CD14-positive monocyte (primary cell): ENCODE data around the gene ABHD16A. TPM values are rescaled to one million over a fixed set of nuclear protein-coding genes. Genes with fewer than 3 reads are reported as not detected.

Experiments used
- DNase-seq, 3 donors: peaks; one replicate each; pipeline ENCODE4 v3.0.0-alpha.2; 2011 to 2022
- H2AFZ ChIP-seq: 2 replicates; pipeline ENCODE4 v1.6.0; 2012; ENCODE audit warnings: mild to moderate bottlenecking, low read depth, low read length, inconsistent platforms; ENCODE audit not compliant: insufficient read depth, poor library complexity, severe bottlenecking
- H3K27ac ChIP-seq, 2 donors: 1 replicate in 1 of 2; 2 replicates in 1 of 2; pipeline ENCODE4 v1.5.1; 2012 to 2013; ENCODE audit warnings: low read length in 2 of 2, control low read depth in 1 of 2, inconsistent platforms in 1 of 2, low read depth in 1 of 2, mild to moderate bottlenecking in 1 of 2
- H3K27me3 ChIP-seq, 2 donors: one replicate each; pipeline versions ENCODE4 v1.6.0 to v1.6.1; 2011 to 2013; ENCODE audit warnings: low read length in 2 of 2; ENCODE audit not compliant: control insufficient read depth in 2 of 2, insufficient read depth in 2 of 2
- H3K36me3 ChIP-seq, 2 donors: replicated peaks in 1 of 2; 1 replicate in 1 of 2; 2 replicates in 1 of 2; pipeline versions ENCODE4 v1.5.1 to v1.6.1; 2012 to 2013; ENCODE audit warnings: low read length in 2 of 2, control low read depth in 1 of 2, inconsistent platforms in 1 of 2, mild to moderate bottlenecking in 1 of 2; ENCODE audit not compliant: insufficient read depth in 2 of 2, control insufficient read depth in 1 of 2
- H3K4me1 ChIP-seq, 2 donors: 1 replicate in 1 of 2; 2 replicates in 1 of 2; pipeline versions ENCODE4 v1.5.1 to v1.6.1; 2012 to 2013; ENCODE audit warnings: low read length in 2 of 2, control low read depth in 1 of 2, inconsistent platforms in 1 of 2, mild to moderate bottlenecking in 1 of 2, moderate library complexity in 1 of 2; ENCODE audit not compliant: insufficient read depth in 2 of 2, control insufficient read depth in 1 of 2
- H3K4me2 ChIP-seq: replicated peaks from 2 replicates; pipeline ENCODE3; 2012; ENCODE audit warnings: low read length, moderate library complexity, mild to moderate bottlenecking; ENCODE audit not compliant: poor library complexity, severe bottlenecking; ENCODE audit errors: extremely low read depth
- H3K4me3 ChIP-seq, 3 experiments: fragments of 200-600 bp in 1 of 3; sonication (generic) in 1 of 3; replicated peaks in 1 of 3; 1 replicate in 2 of 3; 2 replicates in 1 of 3; pipeline ENCODE4 v1.5.1; 2011 to 2013; ENCODE audit warnings: low read length in 3 of 3, mild to moderate bottlenecking in 3 of 3, control low read depth in 2 of 3, low read depth in 2 of 3, inconsistent platforms in 1 of 3, moderate library complexity in 1 of 3
- H3K79me2 ChIP-seq: 2 replicates; pipeline ENCODE4 v1.6.0; 2012; ENCODE audit warnings: mild to moderate bottlenecking, control low read depth, inconsistent platforms, low read length, moderate library complexity; ENCODE audit not compliant: insufficient read depth
- H3K9ac ChIP-seq: 2 replicates; pipeline ENCODE4 v1.6.0; 2017; ENCODE audit warnings: low read length, mild to moderate bottlenecking; ENCODE audit not compliant: insufficient read depth, poor library complexity, severe bottlenecking
- H3K9me3 ChIP-seq, 2 donors: replicated peaks in 1 of 2; 1 replicate in 1 of 2; 2 replicates in 1 of 2; pipeline versions ENCODE4 v1.5.1 to v1.6.1; 2012 to 2013; ENCODE audit warnings: low read length in 2 of 2, control low read depth in 1 of 2; ENCODE audit not compliant: control insufficient read depth in 1 of 2, insufficient read depth in 1 of 2
- H4K20me1 ChIP-seq: 2 replicates; pipeline ENCODE4 v1.6.0; 2012; ENCODE audit warnings: mild to moderate bottlenecking, low read length, control low read depth, moderate library complexity; ENCODE audit not compliant: insufficient read depth
- H3K27ac Mint-ChIP-seq, 7 donors: one replicate each; pipeline ENCODE4 v1.8.0; 2020; ENCODE audit warnings: mild to moderate bottlenecking in 7 of 7, mixed read lengths in 7 of 7, moderate library complexity in 6 of 7, inconsistent platforms in 2 of 7
- H3K27me3 Mint-ChIP-seq, 3 donors: one replicate each; pipeline ENCODE4 v1.8.0; 2021 to 2022; ENCODE audit warnings: low read depth in 3 of 3, mild to moderate bottlenecking in 3 of 3, mixed read lengths in 3 of 3, moderate library complexity in 3 of 3, inconsistent platforms in 1 of 3
- H3K36me3 Mint-ChIP-seq, 2 donors: one replicate each; pipeline ENCODE4 v1.8.0; 2020; ENCODE audit warnings: mixed read lengths in 2 of 2, inconsistent platforms in 1 of 2, mild to moderate bottlenecking in 1 of 2
- H3K4me1 Mint-ChIP-seq: one replicate; pipeline ENCODE4 v1.8.0; 2020; ENCODE audit warnings: mild to moderate bottlenecking, mixed read lengths
- H3K4me3 Mint-ChIP-seq, 2 donors: one replicate each; pipeline ENCODE4 v1.8.0; 2020; ENCODE audit warnings: mild to moderate bottlenecking in 2 of 2, mixed read lengths in 2 of 2, moderate library complexity in 1 of 2
- H3K9me3 Mint-ChIP-seq, 7 donors: one replicate each; pipeline ENCODE4 v1.8.0; 2020 to 2022; ENCODE audit warnings: mixed read lengths in 7 of 7, mild to moderate bottlenecking in 6 of 7, moderate library complexity in 6 of 7, inconsistent platforms in 2 of 7
- WGBS: methylation state at CpG from one replicate; pipeline ENCODE4 v1.1.5; 2013; ENCODE audit warnings: missing lambda C conversion rate; ENCODE audit not compliant: insufficient coverage; 5-methylcytosine and 5-hydroxymethylcytosine counted together
- intact Hi-C, 2 donors: fragments of 100-400 bp; cut with micrococcal nuclease; formaldehyde crosslinking; loops; one replicate each; pipeline versions ENCODE4 v1.15.0 to v1.15.1; 2023
- polyA plus RNA-seq, 3 donors: library from polyadenylated mRNA; depleted of rRNA in 1 of 3; unstranded in 2 of 3; stranded (reverse) in 1 of 3; fragments of 300-500 nt in 2 of 3; fragments of >200 nt in 1 of 3; fragmentation: Illumina TruSeq in 2 of 3; gene quantifications; 1 replicate in 2 of 3; 2 replicates in 1 of 3; pipeline ENCODE4 v1.2.3, GENCODE V29; 2012 to 2021
- TF ChIP-seq, protein P1 (sequence below): fragments of 200-600 bp; IDR thresholded peaks from one replicate; pipeline ENCODE4 v1.8.0; 2022; ENCODE audit warnings: antibody characterized with exemption, mild to moderate bottlenecking

ABHD16A gene
- polyA plus RNA-seq, 3 donors = 53.0 to 122 (median 56.0) TPM

- TF ChIP-seq, protein P1, sequence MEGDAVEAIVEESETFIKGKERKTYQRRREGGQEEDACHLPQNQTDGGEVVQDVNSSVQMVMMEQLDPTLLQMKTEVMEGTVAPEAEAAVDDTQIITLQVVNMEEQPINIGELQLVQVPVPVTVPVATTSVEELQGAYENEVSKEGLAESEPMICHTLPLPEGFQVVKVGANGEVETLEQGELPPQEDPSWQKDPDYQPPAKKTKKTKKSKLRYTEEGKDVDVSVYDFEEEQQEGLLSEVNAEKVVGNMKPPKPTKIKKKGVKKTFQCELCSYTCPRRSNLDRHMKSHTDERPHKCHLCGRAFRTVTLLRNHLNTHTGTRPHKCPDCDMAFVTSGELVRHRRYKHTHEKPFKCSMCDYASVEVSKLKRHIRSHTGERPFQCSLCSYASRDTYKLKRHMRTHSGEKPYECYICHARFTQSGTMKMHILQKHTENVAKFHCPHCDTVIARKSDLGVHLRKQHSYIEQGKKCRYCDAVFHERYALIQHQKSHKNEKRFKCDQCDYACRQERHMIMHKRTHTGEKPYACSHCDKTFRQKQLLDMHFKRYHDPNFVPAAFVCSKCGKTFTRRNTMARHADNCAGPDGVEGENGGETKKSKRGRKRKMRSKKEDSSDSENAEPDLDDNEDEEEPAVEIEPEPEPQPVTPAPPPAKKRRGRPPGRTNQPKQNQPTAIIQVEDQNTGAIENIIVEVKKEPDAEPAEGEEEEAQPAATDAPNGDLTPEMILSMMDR = no peak
- peaks cover 0 to 2% (median 0%) of the 10 kb centered on the region in 7 donors for H3K9me3 Mint-ChIP-seq
- H3K4me1 Mint-ChIP-seq = peaks cover 50% of the 10 kb centered on the region
- Histone ChIP-seq H2AFZ (peak within 1 kb of the TSS; percentile 84), H3K4me1 (peaks cover 42 to 54% of the 10 kb centered on the region in 2 donors), H3K79me2 (peaks cover 45% of the 10 kb centered on the region), H3K9me3 (no peaks in the 10 kb centered on the region), H3K27ac (peak within 1 kb of the TSS; percentile 91 to 99), H4K20me1 (peaks cover 1% of the 10 kb centered on the region), H3K9ac (peak within 1 kb of the TSS; percentile 66), H3K4me3 (peak within 1 kb of the TSS; percentile 58 to 100 (median 71)), H3K27me3 (no peaks in the 10 kb centered on the region), H3K36me3 (peaks cover 0 to 10% of the 10 kb centered on the region in 2 donors), H3K4me2 (peak within 1 kb of the TSS; percentile 94)
- DNase-seq = peak; percentile 97 to 100 (median 98)
- under 1% methylated on average over 44 of the region's 58 CpGs for WGBS
- peaks cover 0 to 2% (median 2%) of the 10 kb centered on the region in 3 donors for H3K27me3 Mint-ChIP-seq
- peak within 1 kb of the TSS; percentile 92 to 98 for H3K4me3 Mint-ChIP-seq
- intact Hi-C loops = loop anchor here in 1 of 2 donors (2.0 to 10.0 kb wide), 4 partner anchors 29 to 195 kb away; partner anchors contain the start of genes ATP6V1G2, CSNK2B, DDX39B and LY6G5B
- H3K27ac Mint-ChIP-seq = peak within 1 kb of the TSS; percentile 95 to 100 (median 99)
- peaks cover 10 to 16% of the 10 kb centered on the region in 2 donors for H3K36me3 Mint-ChIP-seq
Observed at GRCh38 chr6:31739639-31740396, 36.7 kb upstream of the ABHD16A start, which contains the start of gene MSH5. TSS of gene MSH5 (plus strand) at chr6:31740005. CDS start at chr6:31740467, 462 bp downstream.
